NB4 (cell line): ENCODE measurements around the gene ZNF688.

Experiments
- DNase-seq: peaks from one replicate; pipeline ENCODE4 v3.0.0; 2010; ENCODE audit warnings: low read depth
- H3K4me3 ChIP-seq: one replicate; pipeline ENCODE4 v1.5.1; 2011; ENCODE audit warnings: mild to moderate bottlenecking, low read depth, low read length, moderate library complexity
- CTCF ChIP-seq: IDR thresholded peaks from one replicate; pipeline ENCODE4 v1.5.1; 2012; ENCODE audit warnings: low read depth, low read length
- MAX ChIP-seq: IDR thresholded peaks from 2 replicates; pipeline ENCODE4 v1.6.1; 2011; ENCODE audit warnings: low read depth, low read length
- MYC ChIP-seq: IDR thresholded peaks from 2 replicates; pipeline ENCODE4 v1.6.1; 2011; ENCODE audit warnings: low read depth, low read length
- POLR2A ChIP-seq: IDR thresholded peaks from 2 replicates; pipeline ENCODE4 v1.6.1; 2011; ENCODE audit warnings: mild to moderate bottlenecking; ENCODE audit not compliant: insufficient read length; ENCODE audit errors: extremely low read depth

The ZNF688 gene

GRCh38 chr16:30571445-30572322, at the start of gene ZNF688:
Gene ZNF688 (minus strand): TSS chr16:30571714. CDS start chr16:30571629, 85 bp downstream.
- peak; percentile 98 for DNase-seq

GRCh38 chr16:30620169-30620568, 48.7 kb upstream of the ZNF688 start:
- H3K4me3 ChIP-seq = no peak overlapping the region
- TF ChIP-seq CTCF (no peak), MAX (no peak)
- no peak for DNase-seq

More at GRCh38 chr16:30571445-30572322, at the start of gene ZNF688:
- TF ChIP-seq MYC (peak; percentile 13; the same call in 1 of the 2 replicates), MAX (peak; percentile 55; the same call in 1 of the 2 replicates), CTCF (no peak), POLR2A (peak; percentile 51)
- H3K4me3 ChIP-seq = peak within 1 kb of the TSS; percentile 85

GRCh38 chr16:30619638-30620037, 48.1 kb upstream of the ZNF688 start:
- no peak for TF ChIP-seq MAX
- no peak for TF ChIP-seq CTCF
- no peak for TF ChIP-seq POLR2A
- no peak for TF ChIP-seq MYC
- no peak for DNase-seq
- H3K4me3 ChIP-seq = no peak overlapping the region

- no peak for DNase-seq
- no peak for TF ChIP-seq MAX
- no peak for TF ChIP-seq POLR2A
- no peak for TF ChIP-seq CTCF
- TF ChIP-seq MYC = no peak
These were observed 47.7 kb upstream of the ZNF688 start for GRCh38 chr16:30619202-30619601.

GRCh38 chr16:30615358-30616091, 44.0 kb upstream of the ZNF688 start:
- H3K4me3 ChIP-seq = no peak overlapping the region
- DNase-seq = peak; percentile 81
- peak; percentile 78 for TF ChIP-seq CTCF
- no peak for TF ChIP-seq POLR2A
- peak; percentile 71 for TF ChIP-seq MAX
- peak; percentile 81 for TF ChIP-seq MYC

More at GRCh38 chr16:30619202-30619601, 47.7 kb upstream of the ZNF688 start:
- H3K4me3 ChIP-seq = no peak overlapping the region
